Measurements from ENCODE around the gene B9D2.

B9D2 gene

GRCh38 chr19:41323430-41324125, 40.4 kb downstream of the B9D2 start (continued):
- TF ChIP-seq, protein P1, sequence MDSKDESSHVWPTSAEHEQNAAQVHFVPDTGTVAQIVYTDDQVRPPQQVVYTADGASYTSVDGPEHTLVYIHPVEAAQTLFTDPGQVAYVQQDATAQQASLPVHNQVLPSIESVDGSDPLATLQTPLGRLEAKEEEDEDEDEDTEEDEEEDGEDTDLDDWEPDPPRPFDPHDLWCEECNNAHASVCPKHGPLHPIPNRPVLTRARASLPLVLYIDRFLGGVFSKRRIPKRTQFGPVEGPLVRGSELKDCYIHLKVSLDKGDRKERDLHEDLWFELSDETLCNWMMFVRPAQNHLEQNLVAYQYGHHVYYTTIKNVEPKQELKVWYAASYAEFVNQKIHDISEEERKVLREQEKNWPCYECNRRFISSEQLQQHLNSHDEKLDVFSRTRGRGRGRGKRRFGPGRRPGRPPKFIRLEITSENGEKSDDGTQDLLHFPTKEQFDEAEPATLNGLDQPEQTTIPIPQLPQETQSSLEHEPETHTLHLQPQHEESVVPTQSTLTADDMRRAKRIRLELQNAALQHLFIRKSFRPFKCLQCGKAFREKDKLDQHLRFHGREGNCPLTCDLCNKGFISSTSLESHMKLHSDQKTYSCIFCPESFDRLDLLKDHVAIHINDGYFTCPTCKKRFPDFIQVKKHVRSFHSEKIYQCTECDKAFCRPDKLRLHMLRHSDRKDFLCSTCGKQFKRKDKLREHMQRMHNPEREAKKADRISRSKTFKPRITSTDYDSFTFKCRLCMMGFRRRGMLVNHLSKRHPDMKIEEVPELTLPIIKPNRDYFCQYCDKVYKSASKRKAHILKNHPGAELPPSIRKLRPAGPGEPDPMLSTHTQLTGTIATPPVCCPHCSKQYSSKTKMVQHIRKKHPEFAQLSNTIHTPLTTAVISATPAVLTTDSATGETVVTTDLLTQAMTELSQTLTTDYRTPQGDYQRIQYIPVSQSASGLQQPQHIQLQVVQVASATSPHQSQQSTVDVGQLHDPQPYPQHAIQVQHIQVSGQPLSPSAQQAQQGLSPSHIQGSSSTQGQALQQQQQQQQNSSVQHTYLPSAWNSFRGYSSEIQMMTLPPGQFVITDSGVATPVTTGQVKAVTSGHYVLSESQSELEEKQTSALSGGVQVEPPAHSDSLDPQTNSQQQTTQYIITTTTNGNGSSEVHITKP (tag by site-specific recombination; IDR thresholded peaks at IDR 0.05), result no peak
- TF ChIP-seq ZNF416 (tag by site-specific recombination; IDR thresholded peaks at IDR 0.05), result no peak
- TF ChIP-seq ZNF777 (tag by site-specific recombination; IDR thresholded peaks at IDR 0.05; ENCODE audit: borderline replicate concordance), result no peak
- TF ChIP-seq ZNF843 (tag by site-specific recombination; IDR thresholded peaks at IDR 0.05), result no peak
- TF ChIP-seq TRIM28 (IDR thresholded peaks at IDR 0.05; ENCODE audit: borderline replicate concordance, low read length), result no peak
- no peak for TF ChIP-seq ZNF488 (tag by site-specific recombination; IDR thresholded peaks at IDR 0.05)
- no peak for TF ChIP-seq ZFP3 (tag by site-specific recombination; IDR thresholded peaks at IDR 0.05; ENCODE audit: low read depth)
- TF ChIP-seq ZNF549 (tag by site-specific recombination; IDR thresholded peaks at IDR 0.05), result no peak
- no peak for TF ChIP-seq ZNF521 (tag by site-specific recombination; IDR thresholded peaks at IDR 0.05)
- no peak for TF ChIP-seq ZFP37 (tag by site-specific recombination; IDR thresholded peaks at IDR 0.05)
- no peak for TF ChIP-seq ZNF792 (tag by site-specific recombination; IDR thresholded peaks at IDR 0.05)
- no peak for TF ChIP-seq OVOL3 (tag by site-specific recombination; IDR thresholded peaks at IDR 0.05)
- TF ChIP-seq KLF9 (tag by site-specific recombination; IDR thresholded peaks at IDR 0.05; ENCODE audit: low read depth), result no peak
- no peak for TF ChIP-seq ZBTB49 (tag by site-specific recombination; IDR thresholded peaks at IDR 0.05; ENCODE audit: low read depth)
- peak; percentile 49; the same call in 1 of the 2 replicates for TF ChIP-seq ZNF629 (tag by site-specific recombination; IDR thresholded peaks at IDR 0.05)
- TF ChIP-seq ZNF223 (tag by site-specific recombination; IDR thresholded peaks at IDR 0.05), result no peak
- TF ChIP-seq ZNF449 (tag by site-specific recombination; IDR thresholded peaks at IDR 0.05), result peak; percentile 98
- TF ChIP-seq BCL11A (tag by site-specific recombination; IDR thresholded peaks at IDR 0.05; ENCODE audit: low read depth), result no peak
- no peak for TF ChIP-seq ZNF324 (tag by site-specific recombination; IDR thresholded peaks at IDR 0.05)
- TF ChIP-seq ZNF473 (tag by site-specific recombination; IDR thresholded peaks at IDR 0.05), result no peak
- TF ChIP-seq ZNF37A (tag by site-specific recombination; IDR thresholded peaks at IDR 0.05), result no peak
- no peak for TF ChIP-seq ZNF292 (tag by site-specific recombination; IDR thresholded peaks at IDR 0.05; ENCODE audit: borderline replicate concordance, low read depth)
- TF ChIP-seq ZNF202 (tag by site-specific recombination; IDR thresholded peaks at IDR 0.05; ENCODE audit: borderline replicate concordance), result no peak
- TF ChIP-seq ZNF248 (tag by site-specific recombination; IDR thresholded peaks at IDR 0.05), result no peak
- TF ChIP-seq ZNF18 (tag by site-specific recombination; IDR thresholded peaks at IDR 0.05), result no peak
- TF ChIP-seq KLF8 (tag by site-specific recombination; IDR thresholded peaks at IDR 0.05), result no peak
- no peak for TF ChIP-seq HOXA7 (CRISPR knock-in tag; IDR thresholded peaks at IDR 0.05; ENCODE audit: borderline replicate concordance)
- no peak for TF ChIP-seq ZNF560 (tag by site-specific recombination; IDR thresholded peaks at IDR 0.05; ENCODE audit: borderline replicate concordance)
- TF ChIP-seq ZNF26 (tag by site-specific recombination; IDR thresholded peaks at IDR 0.05), result no peak
- TF ChIP-seq ZNF658 (tag by site-specific recombination; IDR thresholded peaks at IDR 0.05), result no peak
